BLaER1 treated with 17β-estradiol and CSF1 and Interleukin-3, amounts not matched to agents 10 nM and 100 nM (cell line): ENCODE measurements around the gene VARS2.

Source experiments
- H3K27ac ChIP-seq, 11 experiments: shearing (Covaris generic); formaldehyde crosslinking; 2 replicates each; pipeline ENCODE4 v1.8.1; 2022
- H3K27me3 ChIP-seq, 11 experiments: shearing (Covaris generic); formaldehyde crosslinking; 2 replicates each; pipeline ENCODE4 v1.8.1; 2022
- H3K36me3 ChIP-seq, 11 experiments: shearing (Covaris generic); formaldehyde crosslinking; 2 replicates each; pipeline ENCODE4 v1.8.1; 2022
- H3K4me1 ChIP-seq, 10 experiments: shearing (Covaris generic); formaldehyde crosslinking; 2 replicates each; pipeline ENCODE4 v1.8.1; 2022
- H3K4me2 ChIP-seq, 11 experiments: shearing (Covaris generic); formaldehyde crosslinking; 2 replicates each; pipeline ENCODE4 v1.8.1; 2022
- H3K4me3 ChIP-seq, 10 experiments: shearing (Covaris generic); formaldehyde crosslinking; 2 replicates each; pipeline ENCODE4 v1.8.1; 2022
- H3K9ac ChIP-seq, 11 experiments: shearing (Covaris generic); formaldehyde crosslinking; 2 replicates each; pipeline ENCODE4 v1.8.1; 2022
- H3K9me3 ChIP-seq, 11 experiments: shearing (Covaris generic); formaldehyde crosslinking; replicated peaks in 1 of 11; 2 replicates each; pipeline ENCODE4 v1.8.1; 2022
- H4K20me1 ChIP-seq, 11 experiments: shearing (Covaris generic); formaldehyde crosslinking; 2 replicates each; pipeline ENCODE4 v1.8.1; 2022
- Cebpa-rat ChIP-seq, 11 experiments: shearing (Covaris generic); IDR thresholded peaks; 2 replicates each; pipeline ENCODE4 v1.8.1; 2022

VARS2 gene

DNA sequence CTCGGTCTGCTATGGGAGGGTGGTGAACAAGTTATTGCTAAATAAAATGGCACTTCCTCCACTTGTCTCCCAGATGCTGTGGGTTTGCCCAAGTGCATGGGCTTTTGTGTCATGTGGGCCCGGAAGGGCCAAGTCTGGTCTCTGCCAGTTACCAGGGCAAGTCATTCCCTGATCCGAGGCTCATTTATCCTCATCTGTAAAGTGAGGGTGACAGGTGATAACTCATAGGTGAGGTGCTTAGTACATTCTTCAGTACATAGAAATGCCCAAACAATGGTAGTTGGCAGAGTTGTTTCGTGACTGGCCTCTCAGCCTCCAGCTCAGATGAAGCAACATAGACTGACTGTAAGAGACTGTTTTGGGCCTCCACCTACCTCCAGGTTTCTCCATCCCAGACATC is 24.7 kb downstream of the VARS2 start:
- Histone ChIP-seq H3K27ac (no peak overlapping the region), H4K20me1 (no peaks in the 10 kb centered on the region; a peak in 1 of 22 replicates), H3K4me1 (peaks cover 0 to 8% (median 0%) of the 10 kb centered on the region in 10 experiments; a peak in 2 of 20 replicates), H3K36me3 (no peaks in the 10 kb centered on the region), H3K4me3 (no peak overlapping the region), H3K9ac (no peak overlapping the region), H3K27me3 (no peaks in the 10 kb centered on the region), H3K9me3 (no peaks in the 10 kb centered on the region), H3K4me2 (no peak overlapping the region)
- no peak for TF ChIP-seq Cebpa-rat (IDR thresholded peaks at IDR 0.05)

DNA sequence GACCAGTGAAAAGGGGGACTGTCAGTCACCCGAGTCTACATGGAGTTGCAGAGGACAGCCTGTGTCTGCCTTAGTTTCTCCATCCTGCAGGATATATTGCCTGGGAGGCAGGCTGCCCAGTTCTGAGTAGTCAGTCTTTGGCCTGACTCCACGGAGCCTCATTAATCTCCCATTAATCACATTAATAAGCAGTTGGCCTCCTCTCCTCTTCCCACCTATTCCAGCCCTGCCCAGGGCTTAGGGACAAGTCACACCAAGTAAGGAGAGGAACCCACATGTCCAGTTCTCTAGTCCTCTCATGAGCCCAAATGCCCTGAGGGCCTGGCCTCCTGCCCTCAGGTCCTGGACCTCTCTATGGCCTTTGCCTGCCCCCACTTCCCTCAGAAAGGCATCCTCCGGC is 25.4 kb downstream of the VARS2 start:
- Histone ChIP-seq H4K20me1 (no peaks in the 10 kb centered on the region; a peak in 1 of 22 replicates), H3K36me3 (no peaks in the 10 kb centered on the region), H3K27me3 (no peaks in the 10 kb centered on the region), H3K9me3 (no peaks in the 10 kb centered on the region), H3K4me3 (no peak overlapping the region), H3K27ac (no peak overlapping the region), H3K4me1 (peaks cover 0 to 8% (median 0%) of the 10 kb centered on the region in 10 experiments; a peak in 2 of 20 replicates), H3K4me2 (peak overlapping the region in 1 of 11 experiments; percentile 42; a peak in 2 of 22 replicates), H3K9ac (no peak overlapping the region)
- no peak for TF ChIP-seq Cebpa-rat (IDR thresholded peaks at IDR 0.05)

DNA sequence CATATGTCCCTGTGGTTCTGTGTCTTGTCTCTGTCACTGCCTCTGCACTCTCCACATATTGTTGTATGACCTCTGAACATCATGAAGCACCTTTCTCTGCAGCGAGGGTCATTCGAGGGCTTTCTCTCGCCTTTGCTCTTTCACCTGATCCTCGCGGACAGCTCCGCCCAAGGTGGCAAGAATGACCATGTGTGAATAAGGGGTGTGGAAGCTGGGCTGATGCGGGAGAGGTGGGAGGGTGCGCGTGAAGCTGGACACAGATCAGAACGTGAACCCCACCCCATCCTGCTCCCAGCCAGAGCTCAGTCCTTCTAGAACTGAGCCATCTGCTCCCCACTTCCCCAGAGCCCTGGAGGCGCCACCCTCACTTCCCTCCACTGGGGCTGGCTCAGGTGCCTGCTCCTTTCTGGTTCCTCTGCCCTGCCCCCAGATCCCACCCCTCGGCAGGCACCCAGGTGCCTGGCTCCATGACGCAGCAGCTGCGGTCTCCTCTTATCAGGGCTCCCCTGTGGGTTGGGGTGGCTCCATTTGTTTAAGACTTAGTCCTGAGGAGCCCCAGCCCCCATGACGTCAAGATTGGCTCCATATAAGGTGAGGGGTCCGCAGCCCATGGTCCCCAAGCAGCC is 26.4 kb downstream of the VARS2 start, which contains the start of gene MUCL3:
TSS of gene MUCL3 (plus strand) at position 613 of the 626 bp plus-strand sequence. CDS start 27 bp downstream, outside the sequence.
- no peaks in the 10 kb centered on the region for H3K9me3 ChIP-seq
- peaks cover 0 to 8% (median 0%) of the 10 kb centered on the region in 10 experiments; a peak in 2 of 20 replicates for H3K4me1 ChIP-seq
- H3K36me3 ChIP-seq = no peaks in the 10 kb centered on the region
- H3K9ac ChIP-seq = no peak within 1 kb of the TSS
- no peak within 1 kb of the TSS for H3K27ac ChIP-seq
- H3K4me2 ChIP-seq = peak within 1 kb of the TSS in 1 of 11 experiments; percentile 42; a peak in 1 of 22 replicates
- TF ChIP-seq Cebpa-rat (IDR thresholded peaks at IDR 0.05) = no peak
- H3K27me3 ChIP-seq = no peaks in the 10 kb centered on the region
- no peak within 1 kb of the TSS for H3K4me3 ChIP-seq
- H4K20me1 ChIP-seq = no peaks in the 10 kb centered on the region; a peak in 1 of 22 replicates

DNA sequence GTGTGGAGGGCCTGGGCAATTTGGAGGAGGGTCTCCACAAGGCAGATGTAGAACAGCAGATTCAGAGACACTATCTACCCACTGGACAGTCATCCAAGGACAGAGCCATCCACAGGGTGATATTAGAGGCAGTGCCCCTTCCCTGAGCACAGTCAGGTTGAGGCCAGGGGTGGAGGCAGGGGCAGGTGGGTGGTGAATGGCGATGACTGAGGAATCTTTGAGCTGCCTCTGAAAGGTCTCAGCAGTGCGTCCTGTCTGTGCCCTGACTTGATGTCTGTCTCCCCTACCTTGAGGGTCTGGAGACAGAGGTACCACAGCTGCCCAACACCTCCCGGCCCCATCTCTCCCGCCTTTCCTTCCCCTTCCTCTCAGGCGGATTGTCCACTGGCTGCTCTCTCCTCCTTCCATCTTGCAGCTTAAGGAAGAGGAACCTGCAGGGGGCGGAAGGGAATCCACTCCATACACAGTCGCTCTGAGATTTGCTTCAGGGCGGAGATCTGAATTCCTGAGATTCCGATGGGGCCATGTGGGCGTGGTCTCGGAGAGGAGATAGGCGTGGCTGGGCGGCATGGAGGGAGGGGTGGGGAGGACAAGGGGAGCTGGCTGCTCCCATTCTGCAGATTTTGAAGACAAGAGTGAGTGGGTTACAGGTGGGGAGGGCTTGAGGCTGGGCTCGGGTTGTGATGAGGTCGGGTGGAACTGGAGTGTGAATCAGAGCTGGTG is 28.5 kb downstream of the VARS2 start:
- no peaks in the 10 kb centered on the region; a peak in 1 of 22 replicates for H4K20me1 ChIP-seq
- H3K4me3 ChIP-seq = no peak overlapping the region
- no peak for TF ChIP-seq Cebpa-rat (IDR thresholded peaks at IDR 0.05)
- H3K9me3 ChIP-seq = no peaks in the 10 kb centered on the region
- no peak overlapping the region for H3K4me2 ChIP-seq
- H3K36me3 ChIP-seq = no peaks in the 10 kb centered on the region
- peaks cover 0 to 8% (median 0%) of the 10 kb centered on the region in 10 experiments; a peak in 2 of 20 replicates for H3K4me1 ChIP-seq
- H3K9ac ChIP-seq = no peak overlapping the region
- no peaks in the 10 kb centered on the region for H3K27me3 ChIP-seq
- H3K27ac ChIP-seq = no peak overlapping the region

DNA sequence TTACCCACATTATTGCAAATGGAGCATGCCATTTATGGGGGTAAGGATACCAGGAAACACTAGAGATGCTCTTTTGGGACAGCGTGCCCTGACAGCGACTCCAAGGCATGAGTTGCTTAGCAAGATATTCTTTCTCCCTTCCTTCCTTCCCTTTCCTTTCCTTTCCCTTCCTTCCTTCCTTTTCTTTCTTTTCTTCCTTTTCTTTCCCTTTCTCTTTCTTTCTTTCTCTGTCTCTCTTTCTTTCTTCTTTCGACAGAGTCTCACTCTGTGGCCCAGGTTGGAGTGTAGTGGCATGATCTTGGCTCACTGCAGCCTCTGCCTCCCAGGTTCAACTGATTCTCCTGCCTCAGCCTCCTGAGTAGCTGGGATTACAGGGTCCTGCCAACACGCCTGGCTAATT is 30.0 kb downstream of the VARS2 start:
- H3K27ac ChIP-seq = no peak overlapping the region
- H3K9me3 ChIP-seq = peaks cover 0 to 5% (median 0%) of the 10 kb centered on the region in 11 experiments; a peak in 2 of 22 replicates
- no peak for TF ChIP-seq Cebpa-rat (IDR thresholded peaks at IDR 0.05)
- no peaks in the 10 kb centered on the region; a peak in 1 of 22 replicates for H4K20me1 ChIP-seq
- H3K36me3 ChIP-seq = no peaks in the 10 kb centered on the region
- H3K4me3 ChIP-seq = no peak overlapping the region
- no peaks in the 10 kb centered on the region for H3K27me3 ChIP-seq
- H3K9ac ChIP-seq = no peak overlapping the region
- no peak overlapping the region for H3K4me2 ChIP-seq
- H3K4me1 ChIP-seq = peaks cover 0 to 6% (median 0%) of the 10 kb centered on the region in 10 experiments; a peak in 2 of 20 replicates

DNA sequence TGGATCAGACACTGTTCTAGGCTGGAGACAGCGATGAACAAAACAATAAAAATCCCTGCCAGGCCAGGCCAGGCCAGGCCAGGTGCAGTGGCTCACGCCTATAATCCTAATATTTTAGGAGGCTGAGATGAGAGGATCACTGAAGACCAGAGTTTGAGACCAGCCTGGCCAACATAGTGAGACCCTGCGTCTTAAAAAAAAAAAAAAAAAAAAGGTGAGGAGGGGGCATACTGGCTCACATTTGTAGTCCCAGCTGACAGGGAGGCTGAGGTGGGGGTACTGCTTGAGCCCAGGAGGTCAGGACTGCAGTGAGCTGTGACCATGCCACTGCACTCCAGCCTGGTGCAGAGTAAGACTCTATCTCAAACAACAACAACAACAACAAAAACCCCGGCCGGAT is 31.2 kb downstream of the VARS2 start:
- no peaks in the 10 kb centered on the region; a peak in 1 of 22 replicates for H4K20me1 ChIP-seq
- peaks cover 0 to 17% (median 7%) of the 10 kb centered on the region in 11 experiments; a peak in 12 of 22 replicates for H3K9me3 ChIP-seq
- H3K9ac ChIP-seq = no peak overlapping the region
- TF ChIP-seq Cebpa-rat (IDR thresholded peaks at IDR 0.05) = no peak
- no peaks in the 10 kb centered on the region for H3K27me3 ChIP-seq
- H3K36me3 ChIP-seq = no peaks in the 10 kb centered on the region
- H3K4me3 ChIP-seq = no peak overlapping the region
- no peak overlapping the region for H3K27ac ChIP-seq
- no peak overlapping the region for H3K4me2 ChIP-seq
- H3K4me1 ChIP-seq = no peaks in the 10 kb centered on the region

DNA sequence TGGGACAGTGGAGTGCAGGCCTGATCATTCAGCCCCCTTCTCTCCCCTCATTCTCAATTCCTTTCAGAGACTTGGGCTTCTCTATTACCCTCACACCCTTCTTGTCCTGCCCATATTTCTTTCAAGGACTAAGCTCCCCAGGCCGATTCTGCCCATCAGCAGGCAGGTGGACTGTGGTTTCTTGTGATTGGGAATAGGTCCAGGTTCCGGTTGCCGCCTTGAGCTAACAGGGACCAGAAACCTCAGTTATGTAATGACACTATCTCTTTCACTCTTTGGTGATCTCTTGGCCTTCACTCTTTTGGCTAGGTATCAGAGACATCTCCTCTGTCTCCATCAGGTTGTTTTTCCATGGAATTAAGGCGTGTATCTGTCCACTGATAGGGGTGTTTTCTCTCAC is 33.2 kb downstream of the VARS2 start:
- H3K4me3 ChIP-seq = no peak overlapping the region
- 0 out of 22 replicates have a peak, but pooled peaks cover 0 to 8% (median 0%) of the 10 kb centered on the region in 11 experiments for H3K27me3 ChIP-seq
- no peak overlapping the region for H3K4me2 ChIP-seq
- H3K4me1 ChIP-seq = no peaks in the 10 kb centered on the region
- no peak for TF ChIP-seq Cebpa-rat (IDR thresholded peaks at IDR 0.05)
- H3K9ac ChIP-seq = no peak overlapping the region
- H3K36me3 ChIP-seq = no peaks in the 10 kb centered on the region
- peaks cover 0 to 29% (median 19%) of the 10 kb centered on the region in 11 experiments; a peak in 15 of 22 replicates for H3K9me3 ChIP-seq
- H4K20me1 ChIP-seq = no peaks in the 10 kb centered on the region
- no peak overlapping the region for H3K27ac ChIP-seq

DNA sequence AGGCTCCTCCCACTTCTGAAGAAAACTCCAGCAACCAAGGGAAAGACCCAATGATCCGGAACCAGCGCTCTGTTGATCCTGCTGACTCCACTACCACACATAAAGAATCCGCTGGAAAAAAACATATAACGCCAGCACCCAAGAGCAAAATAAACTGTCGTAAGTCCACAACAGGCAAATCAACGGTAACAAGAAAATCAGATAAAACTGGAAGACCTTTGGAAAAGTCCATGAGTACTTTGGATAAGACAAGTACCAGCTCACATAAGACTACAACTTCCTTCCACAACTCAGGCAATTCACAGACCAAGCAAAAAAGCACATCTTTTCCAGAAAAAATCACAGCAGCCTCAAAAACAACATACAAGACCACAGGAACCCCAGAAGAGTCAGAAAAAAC is 34.8 kb downstream of the VARS2 start:
- H3K27me3 ChIP-seq = peaks cover 0 to 11% (median 0%) of the 10 kb centered on the region in 11 experiments; a peak in 4 of 22 replicates

DNA sequence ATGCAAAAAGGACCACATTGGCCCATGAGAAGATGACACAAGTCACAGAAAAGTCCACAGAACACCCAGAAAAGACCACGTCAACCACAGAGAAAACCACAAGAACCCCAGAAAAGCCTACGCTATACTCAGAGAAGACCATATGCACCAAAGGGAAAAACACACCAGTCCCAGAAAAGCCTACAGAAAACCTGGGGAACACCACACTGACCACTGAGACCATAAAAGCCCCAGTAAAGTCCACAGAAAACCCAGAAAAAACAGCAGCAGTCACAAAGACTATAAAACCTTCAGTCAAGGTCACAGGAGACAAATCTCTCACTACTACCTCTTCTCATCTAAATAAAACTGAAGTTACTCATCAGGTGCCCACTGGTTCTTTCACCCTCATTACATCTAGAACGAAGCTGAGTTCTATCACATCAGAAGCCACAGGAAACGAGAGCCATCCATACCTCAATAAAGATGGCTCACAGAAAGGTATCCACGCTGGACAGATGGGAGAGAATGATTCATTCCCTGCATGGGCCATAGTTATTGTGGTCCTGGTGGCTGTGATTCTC is 38.0 kb downstream of the VARS2 start:
- H3K4me3 ChIP-seq = no peak overlapping the region
- no peak overlapping the region for H3K9ac ChIP-seq
- H3K27ac ChIP-seq = no peak overlapping the region
- no peaks in the 10 kb centered on the region for H3K36me3 ChIP-seq
- no peaks in the 10 kb centered on the region; a peak in 1 of 22 replicates for H4K20me1 ChIP-seq
- H3K27me3 ChIP-seq = peaks cover 0 to 36% (median 8%) of the 10 kb centered on the region in 11 experiments; a peak in 10 of 22 replicates
- H3K4me2 ChIP-seq = no peak overlapping the region
- TF ChIP-seq Cebpa-rat (IDR thresholded peaks at IDR 0.05) = no peak
- peaks cover 16 to 23% (median 21%) of the 10 kb centered on the region in 10 experiments for H3K4me1 ChIP-seq
- H3K9me3 ChIP-seq = peaks cover 0 to 29% (median 19%) of the 10 kb centered on the region in 11 experiments; a peak in 15 of 22 replicates

More for the DNA sequence above, 34.8 kb downstream of the VARS2 start:
- no peaks in the 10 kb centered on the region for H4K20me1 ChIP-seq
- no peaks in the 10 kb centered on the region for H3K36me3 ChIP-seq
- no peak overlapping the region for H3K4me3 ChIP-seq
- H3K9ac ChIP-seq = no peak overlapping the region
- H3K4me1 ChIP-seq = 0 out of 20 replicates have a peak, but pooled peaks cover 0 to 4% (median 0%) of the 10 kb centered on the region in 10 experiments
- no peak overlapping the region for H3K27ac ChIP-seq
- H3K9me3 ChIP-seq = peaks cover 0 to 29% (median 19%) of the 10 kb centered on the region in 11 experiments; a peak in 15 of 22 replicates
- no peak for TF ChIP-seq Cebpa-rat (IDR thresholded peaks at IDR 0.05)
- H3K4me2 ChIP-seq = no peak overlapping the region
